GM19240 (cell line): Measurements from ENCODE around the gene FAM89B.

ENCODE experiments used
- DNase-seq: peaks from one replicate; pipeline ENCODE4 v3.0.0; 2011; ENCODE audit warnings: low spot score; ENCODE audit not compliant: insufficient read length

Gene FAM89B

DNA sequence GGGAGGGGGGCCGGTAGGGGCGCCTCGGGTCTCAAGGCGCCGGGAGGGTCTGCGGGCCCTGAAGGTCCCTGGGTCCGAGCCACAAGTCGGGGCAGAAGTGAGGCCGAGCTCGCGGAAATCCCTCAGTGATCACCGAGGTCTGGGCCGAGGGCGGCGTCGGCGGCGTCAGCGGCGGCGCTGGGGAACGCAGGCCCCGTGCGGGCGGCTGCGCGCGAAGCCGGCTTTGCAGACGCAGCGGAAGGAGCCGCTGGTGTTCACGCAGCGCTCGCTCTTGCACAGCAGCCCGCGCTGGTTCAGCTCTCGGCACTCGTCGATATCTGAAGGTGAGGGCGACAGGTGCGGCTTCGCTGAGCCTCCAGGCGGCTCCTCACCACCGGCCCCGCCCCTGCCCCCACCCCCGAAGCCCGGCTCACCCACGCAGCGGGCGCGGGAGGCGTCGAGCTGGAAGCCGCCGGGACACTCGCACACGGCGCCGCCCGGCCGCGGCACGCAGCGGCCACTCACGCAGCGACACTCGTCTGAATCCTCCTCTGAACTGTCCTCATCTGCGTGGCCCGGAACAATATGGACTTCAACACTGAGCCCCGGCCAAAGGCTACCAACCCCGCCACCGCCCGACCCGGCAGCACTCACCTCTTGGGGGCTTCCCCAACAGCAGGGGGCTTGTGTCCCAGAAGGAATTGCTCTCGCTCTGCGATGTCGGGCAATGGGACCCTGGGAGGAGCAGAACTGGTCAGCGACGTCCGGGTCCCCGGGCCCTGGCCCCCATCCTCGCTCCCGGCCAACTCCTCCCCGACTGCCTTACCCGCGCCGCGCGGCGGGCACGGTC is 33.2 kb upstream of the FAM89B start:
- DNase-seq, result no peak

DNA sequence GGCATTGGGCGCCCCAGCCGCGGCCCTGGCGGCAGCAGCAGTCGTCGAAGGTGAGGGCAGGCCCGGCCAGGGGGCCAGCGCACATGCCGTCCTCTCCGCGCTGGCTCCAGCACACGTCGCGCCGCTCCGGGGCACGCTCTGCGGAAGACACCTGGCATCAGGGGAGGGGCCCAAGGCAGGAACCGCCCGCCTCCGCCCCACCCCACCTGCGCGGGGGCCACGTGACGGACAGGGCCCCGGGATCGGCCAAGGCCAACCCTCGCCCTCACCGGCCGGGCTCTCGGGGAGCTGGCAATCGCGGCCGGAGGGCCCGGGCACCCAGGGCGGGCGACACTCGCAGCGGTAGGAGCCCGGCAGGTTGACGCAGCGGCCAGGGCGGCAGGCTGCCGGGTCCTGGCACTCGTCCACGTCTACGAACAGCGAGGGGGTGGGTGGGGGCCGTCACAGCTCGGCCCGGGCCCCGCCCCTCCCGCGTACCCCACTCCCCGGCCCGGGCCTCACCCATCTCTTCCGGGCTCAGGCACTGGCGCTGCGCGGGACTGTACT is 32.5 kb upstream of the FAM89B start:
- DNase-seq, result no peak

- DNase-seq, result peak; percentile 99
Measured at GRCh38 chr11:65540290-65541092, 31.8 kb upstream of the FAM89B start.

GRCh38 chr11:65541093-65541982 is 31.0 kb upstream of the FAM89B start:
- DNase-seq, result no peak

- DNase-seq, result no peak
Measured at GRCh38 chr11:65542738-65543390, 29.5 kb upstream of the FAM89B start.

- DNase-seq, result no peak
Measured at GRCh38 chr11:65545853-65546216, 26.5 kb upstream of the FAM89B start.

DNA sequence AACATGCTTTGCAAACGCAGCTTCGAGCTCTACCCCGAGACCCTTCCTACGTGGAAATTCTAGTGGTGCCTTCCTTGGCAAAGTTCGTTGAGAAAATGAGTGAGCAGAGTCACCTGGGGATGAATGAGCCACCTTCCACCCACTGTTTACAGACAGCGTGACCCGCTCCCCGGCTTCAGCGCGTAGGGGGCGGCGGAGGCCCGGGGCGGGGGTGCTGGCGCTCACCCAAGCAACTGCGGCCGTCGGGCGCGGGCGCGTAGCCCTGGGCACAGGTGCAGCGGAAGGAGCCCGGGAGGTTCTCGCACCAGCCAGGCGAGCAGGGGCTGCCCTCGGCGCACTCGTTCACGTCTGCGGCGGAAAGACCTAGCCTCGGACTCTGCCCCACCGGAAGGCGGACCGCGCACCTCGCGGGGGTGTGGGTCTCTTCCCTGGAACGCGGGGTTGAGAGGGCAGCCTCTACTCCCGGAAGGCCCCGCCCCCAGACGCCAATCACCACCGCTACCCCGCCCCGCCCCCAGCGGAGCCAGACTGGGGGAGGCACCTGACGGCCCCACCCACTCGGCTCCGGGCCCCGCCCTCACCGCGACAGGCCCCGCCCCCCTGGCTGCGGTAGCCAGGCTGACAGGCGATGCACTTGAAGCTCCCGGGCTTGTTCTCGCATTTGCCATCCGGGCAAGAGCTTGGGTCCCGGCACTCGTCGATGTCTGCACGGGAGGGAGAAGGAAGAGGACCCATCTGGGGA is 25.9 kb upstream of the FAM89B start:
- peak; percentile 98 for DNase-seq

- DNase-seq, result no peak
Measured at GRCh38 chr11:65547446-65548125, 24.8 kb upstream of the FAM89B start.

GRCh38 chr11:65548395-65548794 is 23.9 kb upstream of the FAM89B start:
- no peak for DNase-seq

DNA sequence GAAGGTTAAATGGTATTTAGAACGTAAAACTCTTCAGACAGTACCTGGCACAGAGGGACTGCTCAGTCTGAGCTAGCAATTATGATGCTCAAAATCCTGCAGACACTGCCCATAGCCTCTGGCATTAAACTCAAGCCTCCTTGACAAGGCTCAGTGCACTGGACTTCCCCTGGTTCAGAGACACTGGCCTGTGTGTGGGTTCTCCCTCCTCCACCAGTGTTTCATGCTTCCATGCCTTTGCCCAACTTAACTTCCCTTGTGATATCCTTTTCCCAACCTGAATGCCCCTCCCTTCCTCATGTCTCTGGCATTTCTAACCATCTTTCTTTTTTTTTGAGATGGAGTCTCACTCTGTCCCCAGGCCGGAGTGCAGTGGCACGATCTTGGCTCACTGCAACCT is 23.2 kb upstream of the FAM89B start:
- no peak for DNase-seq

DNA sequence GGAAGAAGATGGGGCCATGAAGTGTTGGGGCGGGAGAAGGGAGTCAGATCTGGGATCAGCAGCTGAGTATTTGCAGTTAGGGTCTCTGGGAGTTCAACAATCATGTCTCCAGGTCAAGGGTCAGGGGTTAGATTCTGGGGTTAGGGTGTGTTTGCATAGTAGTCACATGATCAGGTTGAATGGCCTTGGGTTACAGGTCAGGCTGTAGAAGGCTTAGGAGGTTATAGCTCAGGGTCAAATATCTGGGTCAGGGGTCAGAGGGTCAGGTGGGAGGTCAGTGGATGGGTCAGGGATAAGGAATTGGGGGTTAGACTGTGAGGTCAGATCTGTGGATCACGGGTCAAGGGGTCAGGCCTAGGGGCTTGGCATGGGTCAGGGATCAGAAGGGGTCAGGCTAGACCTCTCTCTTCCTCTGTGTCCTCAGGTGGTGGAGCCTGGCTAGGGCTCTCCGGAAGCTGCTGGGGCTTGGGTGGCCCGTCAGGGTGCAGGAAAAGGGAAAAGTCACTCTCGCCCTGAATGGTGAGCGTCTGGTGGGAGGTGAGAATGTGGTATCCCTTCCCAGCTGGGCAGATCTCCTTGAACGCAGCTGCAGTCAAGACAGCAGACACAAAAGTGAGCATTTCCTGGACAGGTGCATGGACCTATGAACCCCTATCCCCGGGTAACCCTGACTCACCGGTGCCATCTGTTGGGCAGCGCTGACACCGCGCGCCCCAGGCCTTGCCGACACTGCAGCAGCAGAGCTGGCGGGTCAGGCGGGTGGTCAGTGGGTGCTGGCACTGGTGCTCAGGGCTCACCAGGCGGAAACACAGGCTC is 20.6 kb upstream of the FAM89B start:
- DNase-seq, result peak; percentile 56

DNA sequence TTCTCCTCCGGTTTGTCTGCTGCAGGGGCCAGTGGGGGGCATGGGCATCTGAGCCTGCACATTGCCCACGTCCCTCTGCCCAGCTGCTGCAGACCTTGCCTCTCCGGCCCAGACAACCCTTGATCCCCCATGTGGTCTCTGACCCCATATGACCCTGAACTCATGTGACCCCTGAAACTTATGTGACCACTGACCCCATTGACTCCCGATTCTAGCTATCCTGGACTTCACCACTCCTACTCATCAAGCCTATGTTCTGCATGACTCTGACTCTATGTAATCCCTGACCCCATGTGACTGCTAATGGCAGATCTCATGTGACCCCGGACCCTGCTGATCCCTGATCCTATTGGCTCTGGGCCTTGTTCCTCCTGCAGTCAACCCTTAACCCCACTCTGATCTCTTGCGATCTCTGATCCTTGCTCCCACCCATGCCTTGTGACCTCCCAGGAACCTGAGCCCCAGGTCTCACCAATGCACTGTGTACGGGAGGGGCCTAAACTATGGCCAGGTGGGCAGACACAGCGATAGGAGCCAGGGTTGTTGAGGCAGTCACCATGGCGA is 19.9 kb upstream of the FAM89B start:
- no peak for DNase-seq

DNA sequence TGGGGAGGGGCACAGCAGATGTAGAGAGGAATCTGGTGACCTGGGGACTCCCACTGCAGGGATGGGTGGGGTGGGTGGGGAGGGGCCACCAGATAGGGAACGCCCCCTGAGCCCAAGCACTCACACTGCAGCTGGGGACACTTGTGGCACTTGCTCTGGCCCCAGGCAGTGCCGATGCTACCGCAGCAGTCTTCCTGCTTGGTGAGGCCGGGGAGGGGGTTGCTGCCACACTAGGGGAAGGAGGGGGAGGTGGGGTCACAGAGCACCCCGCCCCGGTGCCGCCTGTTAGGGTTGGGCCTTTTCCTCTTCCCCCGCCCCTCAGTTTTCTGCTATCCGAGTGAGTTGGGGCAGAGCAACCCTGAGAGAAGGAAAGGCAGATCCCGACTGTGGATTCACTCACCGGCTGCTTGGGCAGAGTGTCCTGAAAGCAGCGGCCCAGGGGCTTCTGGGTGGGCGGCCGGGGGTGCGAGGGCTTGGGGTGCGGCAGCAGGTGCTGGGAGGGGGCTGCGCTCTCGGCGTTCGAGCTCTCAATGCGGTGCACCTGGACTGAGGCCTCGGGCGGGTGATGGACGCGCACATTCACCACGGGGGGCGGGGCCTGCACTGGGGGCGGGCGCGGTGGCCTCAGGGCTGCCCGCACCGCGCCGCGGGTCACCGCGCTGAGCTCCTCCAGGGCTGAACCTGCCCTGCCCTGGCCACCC is 18.9 kb upstream of the FAM89B start:
- no peak for DNase-seq

DNA sequence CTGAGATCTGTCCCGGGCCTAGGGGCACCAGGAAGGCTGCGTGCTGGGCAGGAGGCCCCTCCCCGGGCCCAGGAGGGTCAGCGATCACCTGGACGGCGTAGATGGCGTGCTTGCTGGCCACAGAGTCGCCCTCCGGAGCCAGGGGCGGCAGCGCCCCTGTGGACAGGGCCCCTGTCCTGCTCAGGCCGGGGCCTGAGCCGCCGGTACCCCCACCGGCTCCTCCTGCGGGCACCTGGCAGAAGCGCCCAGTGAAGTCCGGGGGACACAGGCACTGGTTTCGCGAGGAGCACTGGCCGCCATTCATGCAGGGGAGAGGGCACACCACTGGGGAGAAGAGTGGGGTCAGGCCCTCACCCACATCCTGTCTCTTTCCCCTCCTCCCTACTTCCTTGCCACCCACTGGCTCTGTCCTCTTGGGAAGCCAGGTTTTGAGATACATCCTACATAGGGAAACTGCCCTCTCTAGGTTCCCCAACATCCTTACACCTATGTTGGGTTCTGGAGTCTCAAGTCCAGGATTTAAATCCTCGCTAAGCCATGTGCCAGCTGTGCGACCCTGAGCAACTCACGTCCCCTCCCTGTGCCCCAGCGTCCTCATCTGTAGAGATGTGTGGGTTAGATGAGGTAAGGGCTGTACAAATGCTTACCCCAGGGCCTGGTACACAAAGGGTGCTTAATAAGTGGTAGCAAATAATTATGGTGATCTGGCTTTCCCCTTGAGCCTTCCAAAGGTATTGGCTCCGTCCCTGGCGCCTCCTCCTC is 18.1 kb upstream of the FAM89B start:
- no peak for DNase-seq

GRCh38 chr11:65554842-65555430 is 17.4 kb upstream of the FAM89B start:
- DNase-seq, result no peak

DNA sequence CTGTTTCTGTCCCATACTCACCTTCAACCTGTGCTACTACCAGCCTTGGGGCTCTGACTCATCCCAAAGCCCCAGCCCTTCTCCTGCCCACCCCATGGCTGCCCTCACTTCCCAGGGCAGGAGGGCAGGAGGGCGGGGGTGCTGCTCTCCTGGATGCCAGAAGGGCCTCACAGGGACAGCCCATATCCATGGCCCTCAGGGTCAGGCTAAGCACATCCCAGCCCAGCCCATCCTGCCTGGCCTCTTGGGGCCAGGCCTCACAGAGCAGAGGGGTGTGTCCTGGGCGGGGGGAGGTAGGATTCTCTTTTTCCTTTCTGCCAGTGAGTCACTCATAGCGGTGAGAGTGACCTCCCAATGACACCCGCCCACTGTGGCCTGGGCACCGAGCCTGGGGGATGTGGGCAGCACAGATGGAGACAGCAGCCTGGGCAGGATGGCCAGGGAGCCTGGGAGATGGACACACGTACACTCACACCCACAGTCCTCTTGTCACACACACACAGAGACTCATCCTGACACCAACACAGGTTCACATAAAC is 16.6 kb upstream of the FAM89B start:
- DNase-seq, result no peak
